Bronchial epithelial cell (primary cell): ENCODE data around the gene PDE6C. TPM values are rescaled to one million over a fixed set of nuclear protein-coding genes. Genes with fewer than 3 reads are reported as not detected.

Experiments
- DNase-seq: peaks from one replicate; pipeline ENCODE4 v3.0.0-alpha.2; 2010; ENCODE audit warnings: low read depth
- FAIRE-seq: peaks from 2 replicates; lab custom pipeline; 2011; peaks lifted over from hg19 to GRCh38; lab: Jason Lieb, UNC
- H3K27me3 ChIP-seq: 2 replicates; pipeline ENCODE4 v1.5.1; 2011; ENCODE audit warnings: low read length; ENCODE audit not compliant: control insufficient read depth, insufficient read depth
- H3K36me3 ChIP-seq: 2 replicates; pipeline ENCODE4 v1.5.1; 2011; ENCODE audit warnings: low read length; ENCODE audit not compliant: control insufficient read depth, insufficient read depth
- H3K4me3 ChIP-seq: 2 replicates; pipeline ENCODE4 v1.5.1; 2011; ENCODE audit warnings: mild to moderate bottlenecking, low read depth, low read length, control low read depth
- total RNA-seq: library from RNA; depleted of rRNA; stranded (reverse); fragments of >200 nt; gene quantifications from 2 replicates; pipeline ENCODE4 v1.2.1, GENCODE V29; 2014
- TF ChIP-seq, protein P1 (sequence below): IDR thresholded peaks from 2 replicates; pipeline ENCODE4 v1.5.1; 2011; ENCODE audit warnings: mild to moderate bottlenecking, moderate library complexity, low read length, control low read depth, inconsistent platforms; ENCODE audit not compliant: insufficient read depth, severe bottlenecking

Gene PDE6C
- total RNA-seq, 1 donor from 2014 or later: not detected

DNA sequence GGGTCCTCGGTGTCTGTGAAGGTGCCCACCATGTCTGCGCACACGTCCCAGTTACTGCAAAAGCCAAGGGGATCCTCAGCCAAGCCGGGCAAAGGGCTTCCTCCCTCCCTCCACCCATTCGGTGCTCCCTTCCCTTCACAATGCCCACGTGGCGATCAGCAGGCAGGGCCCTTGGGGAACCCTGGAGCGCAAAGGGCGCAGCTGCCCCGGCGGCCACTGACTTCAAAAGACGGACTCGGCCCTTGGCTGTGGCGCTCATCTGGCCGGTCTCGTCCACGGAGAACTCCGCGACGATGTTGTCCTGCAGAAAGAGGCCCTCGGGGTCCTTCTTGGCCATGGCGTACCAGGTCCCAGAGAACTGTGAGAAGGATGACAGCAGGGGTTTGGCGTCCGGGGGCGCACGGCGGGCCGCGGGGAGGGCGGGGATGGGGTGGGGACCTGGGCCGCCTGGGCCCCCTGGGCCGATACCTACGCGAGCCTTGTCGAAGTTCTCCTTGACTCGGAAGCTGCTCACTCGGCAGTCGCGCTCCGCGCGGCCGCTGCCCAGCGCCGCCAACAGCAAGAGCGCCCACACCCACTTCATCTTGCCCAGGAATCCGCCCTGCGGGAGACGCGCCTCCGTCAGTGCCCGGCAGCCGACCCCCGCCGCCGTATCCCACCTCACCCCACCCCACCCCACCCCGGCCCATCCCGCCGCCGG lies 11.7 kb upstream of the PDE6C start:
- Histone ChIP-seq H3K4me3 (no peak overlapping the region), H3K36me3 (no peaks in the 10 kb centered on the region), H3K27me3 (peaks cover 25% of the 10 kb centered on the region)
- DNase-seq (peak; percentile 17), FAIRE-seq (no peak)
- TF ChIP-seq, protein P1, sequence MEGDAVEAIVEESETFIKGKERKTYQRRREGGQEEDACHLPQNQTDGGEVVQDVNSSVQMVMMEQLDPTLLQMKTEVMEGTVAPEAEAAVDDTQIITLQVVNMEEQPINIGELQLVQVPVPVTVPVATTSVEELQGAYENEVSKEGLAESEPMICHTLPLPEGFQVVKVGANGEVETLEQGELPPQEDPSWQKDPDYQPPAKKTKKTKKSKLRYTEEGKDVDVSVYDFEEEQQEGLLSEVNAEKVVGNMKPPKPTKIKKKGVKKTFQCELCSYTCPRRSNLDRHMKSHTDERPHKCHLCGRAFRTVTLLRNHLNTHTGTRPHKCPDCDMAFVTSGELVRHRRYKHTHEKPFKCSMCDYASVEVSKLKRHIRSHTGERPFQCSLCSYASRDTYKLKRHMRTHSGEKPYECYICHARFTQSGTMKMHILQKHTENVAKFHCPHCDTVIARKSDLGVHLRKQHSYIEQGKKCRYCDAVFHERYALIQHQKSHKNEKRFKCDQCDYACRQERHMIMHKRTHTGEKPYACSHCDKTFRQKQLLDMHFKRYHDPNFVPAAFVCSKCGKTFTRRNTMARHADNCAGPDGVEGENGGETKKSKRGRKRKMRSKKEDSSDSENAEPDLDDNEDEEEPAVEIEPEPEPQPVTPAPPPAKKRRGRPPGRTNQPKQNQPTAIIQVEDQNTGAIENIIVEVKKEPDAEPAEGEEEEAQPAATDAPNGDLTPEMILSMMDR: no peak

DNA sequence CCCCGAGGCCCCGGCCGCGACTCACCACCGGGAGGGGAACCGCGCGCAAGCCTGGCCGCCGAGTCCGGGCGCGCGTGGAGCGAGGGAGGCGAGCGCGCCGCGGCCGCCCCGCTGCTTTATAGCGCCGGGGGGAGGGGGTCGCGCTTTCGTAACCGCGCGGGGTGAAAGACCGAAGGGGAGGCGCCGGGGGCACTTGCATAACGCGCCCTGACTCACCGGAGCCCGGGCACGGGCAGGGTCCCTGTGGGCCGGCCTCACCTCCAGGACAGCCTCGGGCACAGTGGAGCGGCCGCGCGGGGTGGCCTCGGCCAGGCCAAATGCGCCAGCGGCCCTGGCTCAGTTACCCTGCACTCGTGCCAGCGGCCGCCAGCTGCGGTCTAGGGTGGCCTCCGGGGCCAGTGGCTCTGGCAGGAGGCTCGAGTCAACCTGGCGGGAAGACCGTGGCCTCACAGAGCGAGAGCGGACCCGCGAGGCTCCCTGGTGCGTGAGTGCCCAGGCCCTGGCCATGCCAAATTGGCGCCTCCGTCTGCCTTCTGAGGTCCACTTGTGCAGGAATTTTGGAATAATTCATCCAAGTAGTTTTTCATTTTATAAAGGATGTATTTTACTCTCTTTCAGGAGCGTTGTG lies 11.1 kb upstream of the PDE6C start, which contains the start of gene RBP4:
TSS of gene RBP4 (minus strand) at position 90 of the 628 bp plus-strand sequence. CDS start 207 bp downstream, outside the sequence.
- DNase-seq (no peak), FAIRE-seq (no peak)
- H3K36me3 ChIP-seq: no peaks in the 10 kb centered on the region
- H3K4me3 ChIP-seq: peak within 1 kb of the TSS; percentile 20
- TF ChIP-seq, protein P1: no peak
- H3K27me3 ChIP-seq: peaks cover 25% of the 10 kb centered on the region

DNA sequence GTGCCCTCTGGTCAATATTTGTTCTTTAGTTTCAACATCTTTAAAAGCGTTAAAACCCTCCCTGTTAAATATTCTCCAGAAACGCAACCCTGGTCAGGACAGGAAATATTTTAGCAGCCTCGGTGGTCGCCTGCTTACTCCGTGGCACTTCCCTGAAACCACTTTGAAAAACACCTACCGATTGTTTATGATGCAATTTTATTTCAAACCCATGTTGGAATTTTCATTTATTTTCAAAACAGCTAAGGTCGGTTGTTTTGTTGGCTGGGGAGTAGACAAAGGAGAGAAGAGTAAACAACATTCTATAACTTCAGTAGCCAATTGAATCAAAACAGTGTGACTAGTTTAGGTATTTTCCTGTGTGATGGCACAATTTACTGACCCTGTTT lies 10.6 kb upstream of the PDE6C start:
- Histone ChIP-seq H3K27me3 (peaks cover 25% of the 10 kb centered on the region), H3K4me3 (no peak overlapping the region), H3K36me3 (no peaks in the 10 kb centered on the region)
- TF ChIP-seq, protein P1: no peak
- DNase-seq (no peak), FAIRE-seq (no peak)

DNA sequence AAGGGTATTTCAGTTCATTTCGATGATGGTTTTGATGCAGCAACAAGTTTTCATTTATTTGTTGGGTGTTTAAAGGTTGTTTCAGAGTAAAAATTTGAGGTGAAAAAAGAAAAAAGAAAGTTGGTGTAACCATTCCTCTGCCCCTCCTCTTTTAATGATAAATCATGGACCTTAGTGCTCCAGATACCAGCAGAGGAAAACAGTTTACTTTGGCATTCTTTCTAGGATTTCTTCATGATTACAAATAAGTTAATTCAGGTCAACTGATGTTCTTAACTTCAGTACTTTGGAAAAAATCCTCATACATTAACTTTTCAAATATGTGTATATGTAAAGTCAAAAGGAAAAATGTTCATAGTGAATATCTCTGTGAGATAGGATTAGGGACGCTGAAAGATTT lies 9.3 kb upstream of the PDE6C start:
- peaks cover 25% of the 10 kb centered on the region for H3K27me3 ChIP-seq
- DNase-seq: no peak
- TF ChIP-seq, protein P1: no peak
- no peaks in the 10 kb centered on the region for H3K36me3 ChIP-seq
- H3K4me3 ChIP-seq: no peak overlapping the region
- no peak for FAIRE-seq

DNA sequence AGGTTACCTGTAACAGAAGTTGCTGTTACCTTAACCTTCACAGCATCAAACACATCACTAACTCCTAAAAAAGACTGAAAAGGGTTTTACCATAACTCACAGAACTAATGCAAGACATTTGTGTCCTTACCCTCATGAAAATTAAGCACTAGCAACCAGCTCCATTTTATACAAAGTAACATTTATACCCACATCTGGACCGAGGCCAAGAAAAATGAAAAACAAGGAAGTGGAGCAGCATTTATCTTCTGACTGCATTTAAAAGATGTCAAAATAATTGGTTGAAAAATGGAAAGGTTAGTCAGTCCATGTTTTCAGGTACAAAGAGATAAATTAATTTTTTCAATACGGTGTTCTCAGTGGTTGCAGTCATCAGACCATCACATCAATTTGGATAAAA lies 8.2 kb upstream of the PDE6C start:
- H3K27me3 ChIP-seq: peaks cover 25% of the 10 kb centered on the region
- TF ChIP-seq, protein P1: no peak
- no peak overlapping the region for H3K4me3 ChIP-seq
- H3K36me3 ChIP-seq: no peaks in the 10 kb centered on the region
- FAIRE-seq (no peak), DNase-seq (no peak)

DNA sequence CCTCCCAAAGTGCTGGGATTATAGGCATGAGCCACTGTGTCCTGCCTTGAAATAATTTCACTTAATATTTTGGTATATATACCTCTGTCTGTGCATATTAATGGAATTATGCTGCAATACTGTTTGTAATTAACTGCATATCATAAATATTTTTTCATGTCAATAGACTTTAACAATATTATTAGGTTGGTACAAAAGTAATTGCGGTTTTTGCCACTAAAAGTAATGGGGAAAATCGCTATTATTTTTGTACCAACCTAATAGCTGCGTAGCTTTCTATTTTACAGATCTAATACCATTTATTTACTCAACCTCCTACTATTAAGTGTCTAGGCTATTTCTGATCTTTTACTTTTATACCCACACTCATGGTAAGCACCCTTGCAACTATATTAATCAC lies 3.9 kb upstream of the PDE6C start:
- TF ChIP-seq, protein P1: no peak
- no peak for FAIRE-seq
- Histone ChIP-seq H3K27me3 (peaks cover 9% of the 10 kb centered on the region), H3K36me3 (no peaks in the 10 kb centered on the region), H3K4me3 (no peak overlapping the region)
- no peak for DNase-seq
